ENCODE results near the gene CCDC106.

CCDC106 gene

GRCh38 chr19:55697698-55698097, 49.7 kb downstream of the CCDC106 start:
- no peak for DNase-seq (ENCODE audit: low read depth)

DNA sequence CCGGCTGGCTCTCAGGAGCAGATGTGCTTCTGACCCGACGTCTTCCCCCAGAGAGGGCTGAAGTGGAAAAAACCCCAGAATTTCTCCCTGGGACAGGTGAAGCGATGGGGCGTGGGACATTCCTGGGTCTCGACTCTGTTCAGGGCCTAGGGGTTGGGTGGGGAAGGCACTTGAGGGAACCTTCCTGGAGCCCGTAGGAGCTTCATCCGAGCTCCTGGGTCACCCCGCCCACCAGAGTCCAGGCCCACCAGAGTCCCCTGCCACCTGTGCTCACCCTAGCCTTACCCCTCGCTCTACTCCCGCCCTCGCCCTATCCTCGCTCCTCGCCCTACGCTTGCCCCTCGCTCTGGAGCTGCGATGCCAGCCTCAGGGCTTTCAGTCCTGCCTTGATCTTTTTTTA, 50.2 kb downstream of the CCDC106 start:
- no peak for DNase-seq (ENCODE audit: low read depth)

- no peak for DNase-seq (ENCODE audit: low read depth)
Observed at GRCh38 chr19:55699221-55699620, 51.2 kb downstream of the CCDC106 start.

- DNase-seq (ENCODE audit: low read depth), result no peak
Observed at GRCh38 chr19:55700813-55701212, 52.8 kb downstream of the CCDC106 start.

GRCh38 chr19:55702131-55702627, 54.2 kb downstream of the CCDC106 start:
- DNase-seq (ENCODE audit: low read depth), result no peak
